GM19240 (cell line): ENCODE data around the gene ZNF416.

Source experiments
- DNase-seq: peaks from one replicate; pipeline ENCODE4 v3.0.0; 2011; ENCODE audit warnings: low spot score; ENCODE audit not compliant: insufficient read length

Gene ZNF416

GRCh38 chr19:57559008-57559403 lies 19.7 kb downstream of the ZNF416 start:
- DNase-seq: peak; percentile 11

GRCh38 chr19:57558525-57558924 lies 20.2 kb downstream of the ZNF416 start:
- DNase-seq: no peak

GRCh38 chr19:57557659-57558058 lies 21.1 kb downstream of the ZNF416 start:
- no peak for DNase-seq

GRCh38 chr19:57552432-57552831 lies 26.3 kb downstream of the ZNF416 start:
- DNase-seq: no peak

- no peak for DNase-seq
Observed at GRCh38 chr19:57546513-57546912, 32.2 kb downstream of the ZNF416 start.

GRCh38 chr19:57537953-57538547 lies 40.7 kb downstream of the ZNF416 start:
- DNase-seq: no peak

GRCh38 chr19:57527136-57527881 lies 51.4 kb downstream of the ZNF416 start, which contains the start of gene ZNF549:
TSS of gene ZNF549 (plus strand) at chr19:57527356. CDS start at chr19:57527574, 218 bp downstream.
- DNase-seq: peak; percentile 88
